Measurements from ENCODE around the gene NDUFS7.

The NDUFS7 gene

GRCh38 chr19:1401138-1401888 is 17.6 kb downstream of the NDUFS7 start, which contains the start of gene GAMT:
Gene GAMT (minus strand): TSS chr19:1401542. CDS start chr19:1401476, 66 bp downstream.
- DNase-seq = no peak

- DNase-seq = no peak
Measured at GRCh38 chr19:1401889-1402217, 18.1 kb downstream of the NDUFS7 start.

- DNase-seq = no peak
Measured at GRCh38 chr19:1402411-1403070, 18.8 kb downstream of the NDUFS7 start.

GRCh38 chr19:1406774-1407527 is 23.2 kb downstream of the NDUFS7 start:
- peak; percentile 61 for DNase-seq

GRCh38 chr19:1407528-1408299 is 24.0 kb downstream of the NDUFS7 start, which contains the start of gene DAZAP1:
Gene DAZAP1 (plus strand): TSS chr19:1407586. CDS start chr19:1407774, 188 bp downstream.
- no peak for DNase-seq

GRCh38 chr19:1408300-1409203 is 24.8 kb downstream of the NDUFS7 start:
- DNase-seq = no peak

- no peak for DNase-seq
Measured at GRCh38 chr19:1409204-1410005, 25.7 kb downstream of the NDUFS7 start.

- no peak for DNase-seq
Measured at GRCh38 chr19:1410136-1410786, 26.6 kb downstream of the NDUFS7 start.

GRCh38 chr19:1410789-1411188 is 27.1 kb downstream of the NDUFS7 start:
- DNase-seq = no peak

GRCh38 chr19:1411255-1412191 is 27.8 kb downstream of the NDUFS7 start:
- DNase-seq = no peak

- DNase-seq = no peak
Measured at GRCh38 chr19:1412323-1412923, 28.7 kb downstream of the NDUFS7 start.

- no peak for DNase-seq
Measured at GRCh38 chr19:1412995-1413800, 29.5 kb downstream of the NDUFS7 start.

GRCh38 chr19:1416014-1416841 is 32.5 kb downstream of the NDUFS7 start:
- DNase-seq = no peak

- no peak for DNase-seq
Measured at GRCh38 chr19:1417145-1417544, 33.4 kb downstream of the NDUFS7 start.

- no peak for DNase-seq
Measured at GRCh38 chr19:1417681-1418495, 34.2 kb downstream of the NDUFS7 start.

- DNase-seq = no peak
Measured at GRCh38 chr19:1418496-1418775, 34.7 kb downstream of the NDUFS7 start.
